ENCODE measurements around the gene PACSIN3.
A peak's percentile ranks its signal among the peaks of the same experiment; 100 is the strongest.

Gene PACSIN3

DNA sequence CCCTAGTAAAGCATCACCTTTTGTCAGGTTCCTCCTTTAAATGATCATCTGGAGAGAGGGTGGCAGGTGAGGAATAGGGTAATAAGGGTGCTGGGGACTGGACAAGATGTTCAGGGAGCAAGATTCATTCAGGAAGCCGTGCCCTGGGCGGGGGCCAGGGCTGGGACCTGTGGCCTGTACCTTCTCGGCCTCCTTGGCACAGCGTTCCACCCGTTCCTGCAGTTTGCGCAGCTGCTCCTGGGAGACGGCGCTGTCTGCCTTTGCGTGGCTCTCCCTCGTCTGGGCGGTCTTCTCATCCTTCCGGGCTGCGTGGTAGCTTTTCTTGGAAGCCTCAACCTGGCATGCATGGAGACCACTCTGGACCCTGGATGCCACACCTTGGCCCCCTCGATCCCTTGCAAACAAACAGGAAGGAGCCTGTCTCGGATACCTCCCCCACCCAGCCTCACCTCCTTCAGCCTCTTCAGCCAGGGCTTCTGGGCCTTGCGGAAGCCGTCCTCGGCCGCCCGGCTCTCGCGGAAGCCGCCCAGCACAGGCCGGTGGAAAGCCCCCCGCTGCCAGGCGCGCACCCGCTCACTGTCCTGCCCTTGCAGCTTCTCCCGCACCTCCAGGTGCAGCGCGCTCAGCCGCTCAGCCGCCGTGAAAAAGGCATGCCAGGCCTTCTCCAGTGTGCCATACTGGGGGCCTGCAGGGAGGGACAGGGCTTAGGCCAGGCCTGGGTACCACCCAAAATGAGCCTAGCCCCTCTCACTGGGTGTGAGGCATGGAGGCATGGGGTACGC, 6.0 kb downstream of the PACSIN3 start:
- TF ChIP-seq, protein P1, sequence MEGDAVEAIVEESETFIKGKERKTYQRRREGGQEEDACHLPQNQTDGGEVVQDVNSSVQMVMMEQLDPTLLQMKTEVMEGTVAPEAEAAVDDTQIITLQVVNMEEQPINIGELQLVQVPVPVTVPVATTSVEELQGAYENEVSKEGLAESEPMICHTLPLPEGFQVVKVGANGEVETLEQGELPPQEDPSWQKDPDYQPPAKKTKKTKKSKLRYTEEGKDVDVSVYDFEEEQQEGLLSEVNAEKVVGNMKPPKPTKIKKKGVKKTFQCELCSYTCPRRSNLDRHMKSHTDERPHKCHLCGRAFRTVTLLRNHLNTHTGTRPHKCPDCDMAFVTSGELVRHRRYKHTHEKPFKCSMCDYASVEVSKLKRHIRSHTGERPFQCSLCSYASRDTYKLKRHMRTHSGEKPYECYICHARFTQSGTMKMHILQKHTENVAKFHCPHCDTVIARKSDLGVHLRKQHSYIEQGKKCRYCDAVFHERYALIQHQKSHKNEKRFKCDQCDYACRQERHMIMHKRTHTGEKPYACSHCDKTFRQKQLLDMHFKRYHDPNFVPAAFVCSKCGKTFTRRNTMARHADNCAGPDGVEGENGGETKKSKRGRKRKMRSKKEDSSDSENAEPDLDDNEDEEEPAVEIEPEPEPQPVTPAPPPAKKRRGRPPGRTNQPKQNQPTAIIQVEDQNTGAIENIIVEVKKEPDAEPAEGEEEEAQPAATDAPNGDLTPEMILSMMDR (IDR thresholded peaks at IDR 0.05; ENCODE audit: extremely low read depth, insufficient read depth, missing control alignments) = no peak
- no peak for DNase-seq (ENCODE audit: low spot score)
- in situ Hi-C loops (cut with MboI; ENCODE audit: low pct_unique_long_range_greater_than_20kb, low sequenced_read_pairs, unreplicated experiment) = no loop called here

DNA sequence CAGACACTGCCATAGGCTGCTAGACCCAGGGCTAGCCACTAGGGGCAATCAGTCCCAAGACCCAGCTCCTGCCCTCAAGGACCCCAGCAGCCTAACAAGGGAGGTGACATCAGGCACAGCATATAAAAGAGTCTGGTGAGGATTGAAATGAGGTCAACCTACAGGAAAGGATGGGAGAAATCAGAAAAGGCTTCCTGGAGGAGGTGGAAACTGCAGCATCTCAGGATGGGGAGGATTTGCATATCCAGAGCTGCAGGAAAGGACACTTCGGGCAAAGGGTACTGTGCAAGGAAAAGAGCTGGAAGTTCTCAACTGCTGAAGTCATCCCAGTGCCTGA, 6.6 kb downstream of the PACSIN3 start:
- in situ Hi-C loops (cut with MboI; ENCODE audit: low pct_unique_long_range_greater_than_20kb, low sequenced_read_pairs, unreplicated experiment) = no loop called here
- TF ChIP-seq, protein P1 (IDR thresholded peaks at IDR 0.05; ENCODE audit: extremely low read depth, insufficient read depth, missing control alignments) = peak; percentile 68
- peak; percentile 81 for DNase-seq (ENCODE audit: low spot score)

DNA sequence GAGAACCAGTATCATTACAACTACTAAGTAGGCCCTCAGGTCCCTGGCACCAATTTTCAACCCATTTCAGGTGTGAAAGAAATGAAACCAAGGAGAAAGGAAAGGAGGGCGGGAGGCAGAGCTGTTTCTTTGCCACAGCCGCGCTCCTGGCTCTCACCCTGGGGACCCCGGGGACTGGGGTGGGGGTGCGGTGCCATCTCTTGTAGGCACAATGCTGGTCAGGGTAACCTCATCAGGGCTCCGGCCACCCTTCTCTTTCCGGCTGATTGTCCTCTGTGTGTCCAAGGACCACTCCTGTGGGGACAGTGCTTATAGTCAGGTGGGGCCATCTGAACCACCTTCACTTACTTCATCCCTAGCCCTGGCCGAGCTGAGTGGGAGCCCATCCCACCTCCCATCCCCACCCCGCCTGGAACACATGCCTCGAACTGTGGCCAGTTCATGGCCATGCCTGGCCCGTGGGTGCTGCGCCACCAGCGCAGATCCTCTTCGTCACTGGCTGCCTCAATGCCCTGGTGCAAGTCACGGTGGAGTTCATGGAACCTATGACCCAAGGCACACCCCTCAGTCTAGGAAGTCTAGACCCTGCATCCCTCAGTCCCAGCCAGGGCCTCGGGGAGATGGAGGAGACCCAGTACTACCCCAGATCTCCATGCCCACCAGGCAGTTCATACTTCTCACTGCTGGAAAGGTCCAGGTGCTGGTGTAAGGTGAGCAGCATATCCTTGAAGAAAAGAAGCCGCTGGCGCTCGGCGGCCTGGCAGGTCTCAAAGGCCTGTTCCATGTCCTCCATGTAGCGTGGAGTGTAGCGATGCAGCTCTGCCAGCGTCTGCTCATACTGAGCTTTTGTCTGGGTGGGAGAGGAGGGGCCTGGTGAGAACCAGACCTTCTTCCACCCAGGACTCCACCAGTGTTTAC, 7.2 kb downstream of the PACSIN3 start:
- no peak for DNase-seq (ENCODE audit: low spot score)
- in situ Hi-C loops (cut with MboI; ENCODE audit: low pct_unique_long_range_greater_than_20kb, low sequenced_read_pairs, unreplicated experiment) = no loop called here
- TF ChIP-seq, protein P1 (IDR thresholded peaks at IDR 0.05; ENCODE audit: extremely low read depth, insufficient read depth, missing control alignments) = no peak

DNA sequence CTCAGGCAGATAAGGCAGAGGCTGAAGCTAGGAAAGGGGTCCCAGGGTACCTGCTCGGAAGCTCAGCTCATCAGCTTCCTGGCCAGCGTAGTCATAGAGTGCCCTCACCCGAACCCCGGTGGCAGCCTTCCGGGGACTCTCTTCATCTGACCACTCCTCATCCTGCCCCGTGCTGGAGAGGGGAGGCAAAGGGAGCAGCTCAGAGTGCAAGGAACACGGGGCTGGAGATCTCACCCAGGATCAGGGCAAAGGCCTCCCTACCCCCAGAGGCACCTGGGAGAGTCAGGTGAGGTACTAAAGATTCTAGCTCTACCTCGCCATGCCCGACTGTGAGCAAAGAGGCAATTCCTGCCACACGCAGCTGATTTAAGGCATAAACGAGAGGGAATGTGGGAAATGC, 7.9 kb downstream of the PACSIN3 start:
- in situ Hi-C loops (cut with MboI; ENCODE audit: low pct_unique_long_range_greater_than_20kb, low sequenced_read_pairs, unreplicated experiment) = no loop called here
- TF ChIP-seq, protein P1 (IDR thresholded peaks at IDR 0.05; ENCODE audit: extremely low read depth, insufficient read depth, missing control alignments) = no peak

DNA sequence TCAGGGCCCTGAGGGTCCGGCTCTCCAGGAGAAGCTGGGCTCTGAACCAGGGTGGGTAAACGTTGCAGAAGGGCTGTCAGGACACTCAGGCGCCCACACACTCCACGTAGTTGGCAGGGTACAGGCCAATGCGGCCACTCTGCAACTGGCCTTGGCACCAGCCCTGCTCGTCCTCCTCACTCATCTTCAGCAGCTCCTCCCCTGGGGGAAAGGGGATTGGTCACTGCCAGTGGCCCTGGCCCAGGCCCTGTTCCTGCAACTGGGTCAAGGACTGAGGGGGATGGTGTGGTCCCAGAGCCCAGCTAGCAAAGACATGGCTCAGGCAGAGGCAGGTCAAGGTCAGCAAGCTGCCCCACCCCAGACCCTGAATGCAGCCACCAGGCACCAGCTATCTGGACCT, 8.4 kb downstream of the PACSIN3 start:
- DNase-seq (ENCODE audit: low spot score) = no peak
- TF ChIP-seq, protein P1 (IDR thresholded peaks at IDR 0.05; ENCODE audit: extremely low read depth, insufficient read depth, missing control alignments) = no peak
- in situ Hi-C loops (cut with MboI; ENCODE audit: low pct_unique_long_range_greater_than_20kb, low sequenced_read_pairs, unreplicated experiment) = no loop called here

More for the DNA sequence above, 7.9 kb downstream of the PACSIN3 start:
- no peak for DNase-seq (ENCODE audit: low spot score)

DNA sequence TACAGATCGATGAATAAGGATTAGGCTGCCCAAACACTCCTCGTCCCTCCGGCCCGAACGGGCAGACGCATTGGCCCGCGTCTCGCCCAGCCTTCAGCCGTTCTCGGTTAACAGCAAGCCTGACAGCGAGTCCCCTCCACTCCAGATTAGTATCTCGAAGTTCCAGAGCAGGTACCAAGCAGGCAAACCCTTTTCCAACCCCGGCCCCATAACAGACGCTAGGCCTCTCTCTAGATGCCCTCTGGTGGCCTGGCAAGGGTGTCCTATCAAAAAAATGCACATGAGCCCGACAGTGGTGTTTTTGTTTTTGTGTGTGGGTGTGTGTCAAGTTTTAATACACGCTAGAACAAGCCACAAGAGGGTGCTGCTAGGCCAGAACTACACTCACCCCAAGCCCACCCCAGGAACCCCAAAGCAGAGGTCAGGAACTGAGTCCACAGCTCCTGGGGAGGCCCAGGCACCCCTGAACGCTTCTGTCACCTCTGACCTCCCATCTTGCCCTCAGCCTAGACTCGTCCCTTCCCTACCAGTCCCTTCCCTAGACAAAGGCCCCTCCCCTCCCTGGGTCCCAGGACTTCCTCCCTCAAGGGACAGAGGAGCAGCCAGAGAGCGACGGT, 8.9 kb downstream of the PACSIN3 start:
- in situ Hi-C loops (cut with MboI; ENCODE audit: low pct_unique_long_range_greater_than_20kb, low sequenced_read_pairs, unreplicated experiment) = no loop called here
- peak; percentile 89 for DNase-seq (ENCODE audit: low spot score)
- TF ChIP-seq, protein P1 (IDR thresholded peaks at IDR 0.05; ENCODE audit: extremely low read depth, insufficient read depth, missing control alignments) = peak; percentile 71

Data from GM13977 (cell line).